ENCODE measurements around the gene CRACR2A.

DNA sequence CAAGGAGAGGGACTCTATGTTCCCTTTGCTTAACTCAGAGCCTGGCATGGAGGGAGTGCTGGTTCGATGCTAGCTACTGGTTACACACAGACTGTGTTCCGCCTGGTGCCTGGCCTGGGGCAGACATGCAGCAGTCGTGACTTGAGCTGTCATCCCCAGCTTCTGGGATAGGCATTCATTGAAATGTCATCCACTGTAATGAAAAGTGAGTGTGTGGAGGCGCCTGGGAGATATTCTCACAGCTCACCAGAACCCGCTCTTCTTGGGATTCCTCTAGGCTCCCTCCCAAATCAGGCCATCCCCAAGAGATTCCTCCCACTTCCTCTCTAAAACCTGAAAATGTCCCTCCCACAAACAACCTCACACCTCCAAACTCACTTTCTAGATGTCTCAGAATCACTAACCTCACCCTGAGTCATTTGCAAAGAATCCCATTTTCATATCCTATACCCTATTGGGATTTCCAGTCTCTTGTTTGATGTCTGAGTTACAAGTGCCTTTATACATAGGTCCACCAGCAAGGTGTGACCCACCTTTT, 82.8 kb downstream of the CRACR2A start:
- TF ChIP-seq EZH2 (optimal IDR thresholded peaks at IDR 0.05; ENCODE audit: low read depth, low read length) (no peak), EZH2phosphoT487 (IDR thresholded peaks at IDR 0.05; ENCODE audit: low read length) (no peak)

Data from MM.1S (cell line).